Astrocyte (in vitro differentiated cells and primary cell): Measurements from ENCODE around the gene NRP1. TPM values are rescaled to one million over a fixed set of nuclear protein-coding genes. Genes with fewer than 3 reads are reported as not detected.
A peak's percentile ranks its signal among the peaks of the same experiment; 100 is the strongest.
"Not testable (repeated sequence)": the region's sequence is repeated elsewhere in the genome, so short reads cannot be mapped to it uniquely, and the experiment has no call there.

Experiments
- DNase-seq: peaks from one replicate; pipeline ENCODE4 v3.0.0-alpha.2; 2010; ENCODE audit warnings: low read depth
- FAIRE-seq: peaks from 2 replicates; lab custom pipeline; 2011; peaks lifted over from hg19 to GRCh38; lab: Jason Lieb, UNC
- H2AFZ ChIP-seq: 2 replicates; pipeline ENCODE4 v1.6.0; 2012; ENCODE audit warnings: low read depth, low read length, inconsistent platforms
- H3K27ac ChIP-seq: 2 replicates; pipeline ENCODE4 v1.5.1; 2011; ENCODE audit warnings: low read depth, low read length, inconsistent platforms
- H3K27me3 ChIP-seq: 2 replicates; pipeline ENCODE4 v1.6.0; 2011; ENCODE audit warnings: low read length, inconsistent platforms; ENCODE audit not compliant: insufficient read depth
- H3K36me3 ChIP-seq: 2 replicates; pipeline ENCODE4 v1.5.1; 2011; ENCODE audit warnings: low read length, inconsistent platforms; ENCODE audit not compliant: insufficient read depth
- H3K4me1 ChIP-seq: 2 replicates; pipeline ENCODE4 v1.5.1; 2011; ENCODE audit warnings: low read length, inconsistent platforms; ENCODE audit not compliant: insufficient read depth
- H3K4me2 ChIP-seq: 2 replicates; pipeline ENCODE4 v1.6.0; 2012; ENCODE audit warnings: low read length, inconsistent platforms
- H3K4me3 ChIP-seq: 2 replicates; pipeline ENCODE4 v1.5.1; 2011; ENCODE audit warnings: low read depth, mild to moderate bottlenecking, low read length, inconsistent platforms; ENCODE audit not compliant: insufficient read depth
- H3K79me2 ChIP-seq: 2 replicates; pipeline ENCODE4 v1.6.0; 2012; ENCODE audit warnings: mild to moderate bottlenecking, low read length, inconsistent platforms; ENCODE audit not compliant: insufficient read depth
- H3K9ac ChIP-seq: 2 replicates; pipeline ENCODE4 v1.6.0; 2012; ENCODE audit warnings: mild to moderate bottlenecking, low read length, inconsistent platforms
- H3K9me3 ChIP-seq: 2 replicates; pipeline ENCODE4 v1.5.1; 2012; ENCODE audit warnings: low read depth, mild to moderate bottlenecking, low read length, inconsistent platforms; ENCODE audit not compliant: insufficient read depth
- H4K20me1 ChIP-seq: 2 replicates; pipeline ENCODE4 v1.6.0; 2012; ENCODE audit warnings: low read length, inconsistent platforms; ENCODE audit not compliant: insufficient read depth
- H3K27ac Mint-ChIP-seq: one replicate; pipeline ENCODE4 v1.8.0; 2021; ENCODE audit warnings: mild to moderate bottlenecking, mixed read lengths; ENCODE audit not compliant: unreplicated experiment
- H3K27me3 Mint-ChIP-seq: one replicate; pipeline ENCODE4 v1.8.0; 2021; ENCODE audit warnings: low read depth, mixed read lengths; ENCODE audit not compliant: unreplicated experiment
- H3K36me3 Mint-ChIP-seq: one replicate; pipeline ENCODE4 v1.8.0; 2021; ENCODE audit warnings: low read depth, mixed read lengths; ENCODE audit not compliant: unreplicated experiment
- H3K4me1 Mint-ChIP-seq: one replicate; pipeline ENCODE4 v1.8.0; 2021; ENCODE audit warnings: low read depth, mixed read lengths; ENCODE audit not compliant: unreplicated experiment
- H3K4me3 Mint-ChIP-seq: one replicate; pipeline ENCODE4 v1.8.0; 2021; ENCODE audit warnings: mild to moderate bottlenecking, moderate library complexity, mixed read lengths; ENCODE audit not compliant: unreplicated experiment
- H3K9me3 Mint-ChIP-seq: one replicate; pipeline ENCODE4 v1.8.0; 2021; ENCODE audit warnings: mild to moderate bottlenecking, mixed read lengths; ENCODE audit not compliant: unreplicated experiment
- CTCF ChIP-seq: IDR thresholded peaks from 2 replicates; pipeline ENCODE4 v1.5.1; 2011; ENCODE audit warnings: low read depth, mild to moderate bottlenecking, inconsistent platforms, low read length, moderate library complexity; ENCODE audit not compliant: insufficient read depth
- EZH2 ChIP-seq: IDR thresholded peaks from 2 replicates; pipeline ENCODE4 v1.6.1; 2012; ENCODE audit warnings: mild to moderate bottlenecking, low read length, inconsistent platforms; ENCODE audit not compliant: insufficient read depth
- total RNA-seq: library from RNA; stranded (reverse); gene quantifications from 2 replicates; pipeline ENCODE4 v1.2.1, GENCODE V29; 2021

Gene NRP1
- total RNA-seq, 1 donor from 2014 or later = 59.4 TPM

GRCh38 chr10:33301097-33301789 is 33.2 kb downstream of the NRP1 start:
- Mint-ChIP-seq H3K4me1 (peaks cover 18% of the 10 kb centered on the region), H3K4me3 (no peak overlapping the region), H3K27me3 (no peaks in the 10 kb centered on the region), H3K27ac (peak overlapping the region; percentile 28), H3K36me3 (peaks cover 32% of the 10 kb centered on the region), H3K9me3 (no peaks in the 10 kb centered on the region)
- Histone ChIP-seq H3K4me1 (no peaks in the 10 kb centered on the region), H3K9ac (no peak overlapping the region), H2AFZ (no peak overlapping the region), H3K27me3 (no peaks in the 10 kb centered on the region), H3K4me3 (no peak overlapping the region), H3K27ac (no peak overlapping the region), H3K4me2 (no peak overlapping the region), H4K20me1 (peaks cover 76% of the 10 kb centered on the region), H3K79me2 (peaks cover 97% of the 10 kb centered on the region), H3K9me3 (no peaks in the 10 kb centered on the region), H3K36me3 (peaks cover 19% of the 10 kb centered on the region)
- FAIRE-seq = no peak
- DNase-seq = no peak
- no peak for TF ChIP-seq EZH2
- TF ChIP-seq CTCF = no peak

GRCh38 chr10:33300544-33300943 is 33.9 kb downstream of the NRP1 start:
- H3K9me3 ChIP-seq, H3K4me1 ChIP-seq, H3K4me3 ChIP-seq, H3K4me2 ChIP-seq, FAIRE-seq, H3K9me3 Mint-ChIP-seq, H3K27ac Mint-ChIP-seq, H2AFZ ChIP-seq, H3K27ac ChIP-seq, H3K9ac ChIP-seq, H3K27me3 Mint-ChIP-seq, DNase-seq, H3K27me3 ChIP-seq, H3K4me3 Mint-ChIP-seq: not testable (repeated sequence)
- H3K4me1 Mint-ChIP-seq = peaks cover 13% of the 10 kb centered on the region
- H3K79me2 ChIP-seq = peaks cover 99% of the 10 kb centered on the region
- peaks cover 33% of the 10 kb centered on the region for H3K36me3 Mint-ChIP-seq
- H3K36me3 ChIP-seq = peaks cover 19% of the 10 kb centered on the region
- peaks cover 76% of the 10 kb centered on the region for H4K20me1 ChIP-seq

GRCh38 chr10:33298893-33299292 is 35.6 kb downstream of the NRP1 start:
- no peaks in the 10 kb centered on the region for H3K27me3 Mint-ChIP-seq
- no peak overlapping the region for H3K4me3 ChIP-seq
- H3K27ac ChIP-seq = no peak overlapping the region
- H3K4me2 ChIP-seq = no peak overlapping the region
- no peak overlapping the region for H3K9ac ChIP-seq
- no peak overlapping the region for H3K4me3 Mint-ChIP-seq
- H3K27ac Mint-ChIP-seq = peak overlapping the region; percentile 31
- peaks cover 22% of the 10 kb centered on the region for H3K36me3 ChIP-seq
- peaks cover 7% of the 10 kb centered on the region for H3K4me1 Mint-ChIP-seq
- H4K20me1 ChIP-seq = peaks cover 62% of the 10 kb centered on the region
- no peaks in the 10 kb centered on the region for H3K9me3 Mint-ChIP-seq
- no peaks in the 10 kb centered on the region for H3K4me1 ChIP-seq
- H3K36me3 Mint-ChIP-seq = peaks cover 34% of the 10 kb centered on the region
- FAIRE-seq = no peak
- peaks cover 99% of the 10 kb centered on the region for H3K79me2 ChIP-seq
- H2AFZ ChIP-seq = no peak overlapping the region
- TF ChIP-seq CTCF (no peak), EZH2 (no peak)
- H3K27me3 ChIP-seq = no peaks in the 10 kb centered on the region
- no peaks in the 10 kb centered on the region for H3K9me3 ChIP-seq
- DNase-seq = no peak
